Activated CD4-positive, CD25-positive, alpha-beta regulatory T cell (primary cell): ENCODE measurements around the gene MYH9.

Experiments
- DNase-seq, 4 experiments: peaks; one replicate each; lab custom pipeline; 2025; lab: John Stamatoyannopoulos, UW

MYH9 gene

GRCh38 chr22:36330655-36331305, 57.0 kb downstream of the MYH9 start:
- DNase-seq = no peak

GRCh38 chr22:36330127-36330526, 57.6 kb downstream of the MYH9 start:
- DNase-seq = no peak

- peak; percentile 37 to 68 (median 39) for DNase-seq
Observed at GRCh38 chr22:36329254-36330078, 58.3 kb downstream of the MYH9 start.

DNA sequence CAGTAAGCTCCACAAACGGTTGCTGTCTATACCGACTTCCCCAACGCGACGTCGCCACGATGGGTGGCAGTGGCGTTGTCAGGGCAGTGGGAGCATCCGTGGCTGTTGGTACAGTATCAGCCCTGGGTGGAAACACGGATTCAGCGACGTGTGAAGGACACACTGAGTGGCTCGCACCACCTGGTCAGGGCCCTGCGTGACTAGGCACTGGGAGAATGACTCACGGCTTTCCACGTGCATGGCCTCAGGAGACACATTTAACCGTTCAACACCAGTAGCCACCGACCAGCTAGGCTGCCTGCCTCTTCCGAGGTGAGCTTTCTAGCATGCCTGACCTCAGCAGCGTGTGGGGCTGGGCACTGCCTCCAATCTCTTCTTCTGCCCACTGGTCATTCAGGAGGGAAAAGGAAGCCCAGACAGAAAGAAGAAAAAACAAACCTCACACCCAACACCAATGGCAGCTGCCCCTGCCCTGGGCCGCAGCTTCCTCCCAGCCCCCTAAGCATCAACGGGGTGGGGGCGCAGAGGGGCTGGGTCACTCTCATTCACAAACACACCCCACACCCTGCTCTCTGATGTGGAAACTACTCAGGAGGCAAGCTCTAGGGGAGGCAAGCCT, 59.0 kb downstream of the MYH9 start:
- no peak for DNase-seq

DNA sequence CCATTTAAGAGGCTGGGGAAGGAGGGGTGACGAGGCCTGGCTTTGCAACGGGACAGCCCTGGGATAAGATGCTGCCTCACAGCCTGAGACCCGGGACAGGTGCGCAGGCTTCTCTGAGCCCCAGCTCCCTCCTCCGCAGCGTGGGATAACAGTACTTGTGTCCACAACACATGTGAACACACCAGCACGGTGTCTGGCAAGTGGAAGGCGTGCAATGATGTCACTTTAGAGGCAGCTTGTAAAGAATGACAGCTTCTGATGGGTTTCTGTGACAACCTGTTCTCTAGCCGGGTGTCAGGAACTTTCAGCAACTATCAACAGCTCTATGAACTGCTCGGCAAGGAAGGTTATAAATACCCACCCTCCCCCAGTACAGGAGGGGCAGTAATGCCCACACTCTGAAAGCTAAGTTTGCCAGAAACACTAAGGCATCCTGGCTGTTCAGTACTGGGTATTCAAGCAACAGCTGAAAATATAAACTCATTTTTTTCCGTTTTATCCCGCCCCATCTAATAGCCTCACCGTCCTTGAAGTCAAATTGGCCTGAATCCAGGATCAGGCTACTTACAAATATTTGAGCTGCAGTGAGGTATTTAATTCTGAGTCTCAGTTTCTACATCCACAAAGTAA, 59.7 kb downstream of the MYH9 start:
- DNase-seq = no peak

GRCh38 chr22:36326178-36327161, 61.3 kb downstream of the MYH9 start:
- no peak for DNase-seq

- DNase-seq = no peak
Observed at GRCh38 chr22:36325154-36326031, 62.4 kb downstream of the MYH9 start.

DNA sequence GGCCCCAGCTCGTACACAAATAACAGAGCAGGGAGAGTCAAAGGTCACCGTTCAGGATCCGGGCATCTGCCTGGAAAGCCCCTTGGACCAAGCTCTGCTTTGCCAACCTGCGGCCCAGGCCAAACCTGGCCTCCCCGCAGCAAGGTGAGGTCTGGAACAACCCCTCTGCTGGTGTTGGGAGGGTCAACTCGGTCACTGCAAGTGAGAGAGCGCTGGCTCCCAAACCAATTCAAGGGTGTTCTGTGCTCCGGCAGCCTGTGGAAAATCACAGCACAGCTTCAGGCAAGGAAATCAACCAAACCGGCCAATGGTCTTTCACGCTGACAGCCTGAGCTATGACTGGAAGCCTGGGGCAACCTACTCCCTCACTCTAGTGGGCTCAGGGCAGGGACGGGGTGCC, 63.4 kb downstream of the MYH9 start:
- no peak for DNase-seq

DNA sequence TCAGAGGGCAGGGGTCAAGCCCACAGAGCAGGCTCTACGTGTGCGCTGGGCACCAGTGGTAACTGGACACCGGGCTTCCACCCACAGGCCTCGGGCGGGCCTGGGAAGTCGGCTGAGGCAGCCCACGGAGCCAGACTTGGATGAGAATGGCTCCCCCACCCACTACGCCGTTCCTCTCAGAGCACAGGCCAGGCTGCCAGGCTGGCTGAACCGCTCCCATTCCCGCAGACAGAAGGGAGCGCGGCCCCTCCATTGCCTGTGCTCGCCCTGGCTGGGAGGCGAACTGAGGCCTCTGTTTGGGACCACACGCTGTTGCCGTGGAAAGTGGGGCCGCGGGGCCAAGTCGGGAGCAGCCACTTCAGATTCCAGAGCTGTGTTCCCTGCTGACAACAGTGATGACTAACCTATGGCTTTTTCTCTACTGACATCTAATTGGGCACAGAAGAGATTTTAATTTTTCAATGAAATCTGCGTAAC, 63.9 kb downstream of the MYH9 start:
- no peak for DNase-seq

- no peak for DNase-seq
Observed at GRCh38 chr22:36323182-36323854, 64.4 kb downstream of the MYH9 start.

DNA sequence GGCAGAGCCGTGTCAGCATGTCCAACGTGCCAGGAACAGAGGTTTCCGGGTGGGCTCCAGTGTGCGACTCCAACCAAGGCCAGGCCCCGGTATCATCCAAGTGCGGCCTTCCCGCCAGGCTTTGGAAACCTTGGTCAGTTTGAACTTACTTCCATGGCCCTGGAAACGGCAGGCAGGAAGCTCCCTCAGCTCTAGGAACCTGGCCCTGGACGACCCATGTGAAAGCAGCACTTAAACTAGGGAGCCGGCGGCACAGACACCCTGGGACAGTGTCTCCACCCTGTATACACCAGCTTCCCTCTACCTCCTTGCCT, 65.2 kb downstream of the MYH9 start:
- no peak for DNase-seq

- no peak for DNase-seq
Observed at GRCh38 chr22:36321797-36322601, 65.8 kb downstream of the MYH9 start.

- DNase-seq = no peak
Observed at GRCh38 chr22:36320553-36320952, 67.2 kb downstream of the MYH9 start.

DNA sequence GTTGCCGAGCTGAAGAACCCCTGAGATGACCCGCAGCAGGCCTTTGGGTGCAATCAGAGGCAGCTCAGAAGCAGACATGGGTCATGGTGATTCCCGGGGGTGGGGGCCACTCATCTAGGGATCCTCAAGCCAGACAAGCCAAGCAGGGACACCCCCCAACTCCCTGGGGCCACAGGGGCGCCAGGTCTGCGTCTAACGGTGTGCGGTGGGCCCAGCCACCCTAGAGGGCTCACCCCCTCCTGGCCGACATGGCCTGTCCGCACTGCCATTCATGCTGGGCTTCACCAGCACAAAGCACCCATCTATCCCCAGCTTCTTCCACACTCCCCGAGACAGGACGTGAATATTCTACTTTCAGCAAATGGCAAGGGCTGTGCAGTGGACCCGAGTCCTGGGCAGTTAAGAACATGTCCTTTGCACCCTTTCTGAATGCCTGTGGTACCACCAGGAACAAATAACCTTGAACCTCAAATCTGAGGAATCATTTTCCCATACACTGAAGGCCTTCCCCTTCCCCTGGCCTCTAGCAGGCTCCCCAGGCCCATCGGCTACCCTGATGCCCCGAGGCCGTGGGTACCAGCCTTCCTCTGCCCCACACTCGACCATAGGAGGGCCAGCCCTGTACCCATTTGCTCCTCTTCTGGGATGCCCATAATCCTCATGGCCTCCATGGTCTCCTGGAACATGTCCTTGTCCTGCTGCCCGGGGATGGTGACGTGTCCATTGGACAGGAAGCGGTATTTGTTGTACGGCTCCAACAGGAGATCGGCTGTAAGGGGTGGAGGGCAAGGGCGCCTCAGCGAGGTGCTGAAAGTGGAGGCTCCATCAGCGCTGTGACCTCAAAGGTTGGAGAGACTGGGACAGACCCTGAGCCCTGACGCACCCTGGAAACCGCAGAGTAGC, 67.9 kb downstream of the MYH9 start:
- no peak for DNase-seq

DNA sequence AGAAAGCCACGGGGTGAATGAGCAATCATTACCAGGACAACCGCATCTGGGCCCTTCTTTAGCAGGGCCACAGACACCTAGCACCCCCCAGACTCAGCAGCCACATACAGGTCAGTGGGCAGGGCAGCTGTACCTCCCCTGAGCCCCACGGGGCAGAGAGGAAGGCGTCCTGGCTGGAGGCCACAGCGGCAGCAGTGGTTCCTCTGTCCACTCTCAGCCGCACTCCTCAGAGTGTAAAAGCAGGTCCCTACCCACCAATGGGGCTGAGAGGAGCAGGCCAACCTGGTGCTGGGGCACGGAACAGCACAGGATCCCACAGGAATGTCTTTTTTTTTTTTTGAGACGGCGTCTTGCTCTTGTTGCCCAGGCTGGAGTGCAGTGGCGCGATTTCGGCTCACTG, 69.3 kb downstream of the MYH9 start:
- no peak for DNase-seq

GRCh38 chr22:36317658-36318271, 70.0 kb downstream of the MYH9 start:
- no peak for DNase-seq

GRCh38 chr22:36316419-36316818, 71.3 kb downstream of the MYH9 start:
- DNase-seq = no peak

- no peak for DNase-seq
Observed at GRCh38 chr22:36315325-36315724, 72.4 kb downstream of the MYH9 start.
